Thyroid gland (tissue), 4 donors: ENCODE data around the gene ZG16B.

Experiments
- CTCF ChIP-seq, 6 experiments: fragments of 200-600 bp in 3 of 6; fragments of 450-650 bp in 3 of 6; sonication (generic) in 3 of 6; IDR thresholded peaks; one replicate each; pipeline ENCODE4 v1.5.1; 2016 to 2019; ENCODE audit warnings: antibody characterized with exemption in 6 of 6, mild to moderate bottlenecking in 2 of 6, inconsistent platforms in 1 of 6, moderate library complexity in 1 of 6
- POLR2A ChIP-seq, 2 donors: fragments of 450-650 bp; IDR thresholded peaks; one replicate each; pipeline ENCODE4 v1.6.1; 2017; ENCODE audit warnings: antibody characterized with exemption in 2 of 2, mild to moderate bottlenecking in 2 of 2, moderate library complexity in 1 of 2

GRCh38 chr16:2785101-2785991 is 44.8 kb upstream of the ZG16B start:
- no peak for TF ChIP-seq CTCF (IDR thresholded peaks at IDR 0.05)
- no peak for TF ChIP-seq POLR2A (IDR thresholded peaks at IDR 0.05)
